ENCODE data around the gene KRTAP5-4. TPM values are rescaled to one million over a fixed set of nuclear protein-coding genes. Genes with fewer than 3 reads are reported as not detected.

Gene KRTAP5-4
- total RNA-seq, 1 donor from 2014 or later = not detected

GRCh38 chr11:1636291-1636950 is 14.5 kb upstream of the KRTAP5-4 start:
- no peaks in the 10 kb centered on the region for H3K9me3 Mint-ChIP-seq

GRCh38 chr11:1633864-1634263 is 11.9 kb upstream of the KRTAP5-4 start:
- Mint-ChIP-seq H3K36me3 (no peaks in the 10 kb centered on the region), H3K27ac (no peak overlapping the region), H3K4me1 (peaks cover 12% of the 10 kb centered on the region), H3K9me3 (no peaks in the 10 kb centered on the region), H3K4me3 (no peak overlapping the region), H3K27me3 (ENCODE audit: low read depth) (peaks cover 69% of the 10 kb centered on the region)
- no peak for DNase-seq (ENCODE audit: low spot score in 2 of 2, unreplicated experiment in 2 of 2)
- no peak for TF ChIP-seq CTCF (IDR thresholded peaks at IDR 0.05; ENCODE audit: unreplicated experiment)

More at GRCh38 chr11:1636291-1636950, 14.5 kb upstream of the KRTAP5-4 start:
- H3K4me3 Mint-ChIP-seq = no peak overlapping the region
- no peak for DNase-seq (ENCODE audit: low spot score in 2 of 2, unreplicated experiment in 2 of 2)
- no peaks in the 10 kb centered on the region for H3K36me3 Mint-ChIP-seq
- TF ChIP-seq CTCF (IDR thresholded peaks at IDR 0.05; ENCODE audit: unreplicated experiment) = no peak
- no peak overlapping the region for H3K27ac Mint-ChIP-seq
- peaks cover 6% of the 10 kb centered on the region for H3K4me1 Mint-ChIP-seq
- peaks cover 69% of the 10 kb centered on the region for H3K27me3 Mint-ChIP-seq (ENCODE audit: low read depth)

- H3K9me3 Mint-ChIP-seq = no peaks in the 10 kb centered on the region
- TF ChIP-seq CTCF (IDR thresholded peaks at IDR 0.05; ENCODE audit: unreplicated experiment) = no peak
- H3K4me1 Mint-ChIP-seq = peaks cover 12% of the 10 kb centered on the region
- H3K27ac Mint-ChIP-seq = no peak overlapping the region
- peaks cover 75% of the 10 kb centered on the region for H3K27me3 Mint-ChIP-seq (ENCODE audit: low read depth)
- DNase-seq (ENCODE audit: low spot score in 2 of 2, unreplicated experiment in 2 of 2) = no peak
- H3K36me3 Mint-ChIP-seq = no peaks in the 10 kb centered on the region
- H3K4me3 Mint-ChIP-seq = no peak overlapping the region
Measured at GRCh38 chr11:1632053-1632714, 10.2 kb upstream of the KRTAP5-4 start.

GRCh38 chr11:1631066-1631568 is 9.2 kb upstream of the KRTAP5-4 start:
- Mint-ChIP-seq H3K9me3 (no peaks in the 10 kb centered on the region), H3K27me3 (ENCODE audit: low read depth) (peaks cover 77% of the 10 kb centered on the region)

GRCh38 chr11:1630271-1630670 is 8.3 kb upstream of the KRTAP5-4 start:
- Mint-ChIP-seq H3K9me3 (no peaks in the 10 kb centered on the region), H3K4me3 (no peak overlapping the region), H3K27ac (no peak overlapping the region), H3K4me1 (peaks cover 12% of the 10 kb centered on the region), H3K27me3 (ENCODE audit: low read depth) (peaks cover 77% of the 10 kb centered on the region), H3K36me3 (no peaks in the 10 kb centered on the region)
- no peak for DNase-seq (ENCODE audit: low spot score in 2 of 2, unreplicated experiment in 2 of 2)
- TF ChIP-seq CTCF (IDR thresholded peaks at IDR 0.05; ENCODE audit: unreplicated experiment) = no peak

More at GRCh38 chr11:1631066-1631568, 9.2 kb upstream of the KRTAP5-4 start:
- no peak overlapping the region for H3K27ac Mint-ChIP-seq
- no peaks in the 10 kb centered on the region for H3K36me3 Mint-ChIP-seq
- H3K4me1 Mint-ChIP-seq = peaks cover 12% of the 10 kb centered on the region
- TF ChIP-seq CTCF (IDR thresholded peaks at IDR 0.05; ENCODE audit: unreplicated experiment) = no peak
- no peak overlapping the region for H3K4me3 Mint-ChIP-seq
- DNase-seq (ENCODE audit: low spot score in 2 of 2, unreplicated experiment in 2 of 2) = no peak
